K562 (cell line): Measurements from ENCODE around the gene USP15. TPM values are rescaled to one million over a fixed set of nuclear protein-coding genes. Genes with fewer than 3 reads are reported as not detected.
A peak's percentile ranks its signal among the peaks of the same experiment; 100 is the strongest.

ENCODE experiments used
- ATF1 ChIP-seq, 2 experiments: fragments of 450-650 bp in 1 of 2; IDR thresholded peaks; 2 replicates each; pipeline ENCODE4 v1.6.1; 2016; ENCODE audit warnings: missing compliant biosample characterization in 1 of 2, missing genetic modification characterization in 1 of 2
- CBX1 ChIP-seq: sonication (generic); IDR thresholded peaks from 2 replicates; pipeline ENCODE4 v1.6.1; 2016; ENCODE audit warnings: antibody characterized with exemption, low read depth, mild to moderate bottlenecking
- COPS2 ChIP-seq: fragments of 450-650 bp; conservative IDR thresholded peaks from 2 replicates; pipeline ENCODE4 v1.6.1; 2016; ENCODE audit warnings: mild to moderate bottlenecking, moderate library complexity
- DNMT1 ChIP-seq: fragments of 450-650 bp; IDR thresholded peaks from 2 replicates; pipeline ENCODE4 v1.6.1; 2016; ENCODE audit warnings: antibody characterized with exemption, mild to moderate bottlenecking
- ELF2 ChIP-seq: fragments of 250-450 bp; sonication (Bioruptor Pico); IDR thresholded peaks from 2 replicates; pipeline ENCODE4 v1.5.0; 2021; ENCODE audit warnings: mild to moderate bottlenecking
- EZH2 ChIP-seq: IDR thresholded peaks from 2 replicates; pipeline ENCODE4 v1.6.1; 2012; ENCODE audit warnings: low read depth, mild to moderate bottlenecking, inconsistent platforms, low read length, borderline replicate concordance
- FOS ChIP-seq: IDR thresholded peaks from 3 replicates; pipeline ENCODE4 v1.6.1; 2011; ENCODE audit not compliant: insufficient read length; ENCODE audit errors: extremely low read depth
- FOSL1 ChIP-seq: fragments of 200-800 bp; sonication (Bioruptor generic); conservative IDR thresholded peaks from 2 replicates; pipeline ENCODE4 v1.6.1; 2016; ENCODE audit warnings: missing genetic modification characterization, missing compliant biosample characterization
- FOXO4 ChIP-seq: fragments of 450-650 bp; formaldehyde crosslinking; IDR thresholded peaks from 2 replicates; pipeline ENCODE4 v1.4.0; 2020; ENCODE audit warnings: mild to moderate bottlenecking, moderate library complexity
- L3MBTL2 ChIP-seq: fragments of 450-650 bp; IDR thresholded peaks from 2 replicates; pipeline ENCODE4 v1.6.1; 2016; ENCODE audit warnings: mild to moderate bottlenecking, moderate library complexity
- MEF2D ChIP-seq: conservative IDR thresholded peaks from 2 replicates; pipeline ENCODE4 v1.6.1; 2016; ENCODE audit warnings: low read depth, missing genetic modification characterization, missing compliant biosample characterization
- NFXL1 ChIP-seq: fragments of 450-650 bp; formaldehyde crosslinking; IDR thresholded peaks from 2 replicates; pipeline ENCODE4 v1.4.0; 2021; ENCODE audit warnings: mild to moderate bottlenecking
- SAP30 ChIP-seq: fragments of 200-600 bp; sonication (generic); IDR thresholded peaks from 2 replicates; pipeline ENCODE4 v1.6.1; 2012; ENCODE audit warnings: borderline replicate concordance, low read depth, mild to moderate bottlenecking, moderate library complexity, low read length, control low read depth, inconsistent platforms; ENCODE audit not compliant: insufficient read depth, poor library complexity, severe bottlenecking
- SIN3B ChIP-seq: fragments of 450-650 bp; IDR thresholded peaks from 2 replicates; pipeline ENCODE4 v1.6.1; 2017; ENCODE audit warnings: low read depth, mild to moderate bottlenecking, moderate library complexity
- SMC3 ChIP-seq: conservative IDR thresholded peaks from 2 replicates; pipeline ENCODE4 v1.6.1; 2011; ENCODE audit warnings: low read depth, low read length, improper control_type of control experiment; ENCODE audit not compliant: insufficient read depth
- SP2 ChIP-seq: IDR thresholded peaks from 2 replicates; pipeline ENCODE4 v1.6.1; 2011; ENCODE audit warnings: mild to moderate bottlenecking, low read depth, low read length, moderate library complexity; ENCODE audit not compliant: poor library complexity, severe bottlenecking; ENCODE audit errors: extremely low read depth
- TCFL5 ChIP-seq: fragments of 250-450 bp; sonication (Bioruptor Pico); conservative IDR thresholded peaks from 2 replicates; pipeline ENCODE4 v1.6.1; 2021; ENCODE audit warnings: mild to moderate bottlenecking, moderate library complexity, matching md5 sums
- THRA ChIP-seq: fragments of 450-650 bp; IDR thresholded peaks from 2 replicates; pipeline ENCODE4 v1.6.1; 2017; ENCODE audit warnings: mild to moderate bottlenecking, moderate library complexity
- THRAP3 ChIP-seq: fragments of 450-650 bp; IDR thresholded peaks from 2 replicates; pipeline ENCODE4 v1.6.1; 2016; ENCODE audit warnings: mild to moderate bottlenecking, inconsistent platforms, borderline replicate concordance
- TRIM24 ChIP-seq, 2 experiments: fragments of 450-650 bp; IDR thresholded peaks; 2 replicates each; pipeline ENCODE4 v1.6.1; 2016
- TSHZ1 ChIP-seq: fragments of 250-450 bp; sonication (Bioruptor Pico); IDR thresholded peaks from 2 replicates; pipeline ENCODE4 v1.4.0; 2020; ENCODE audit warnings: mild to moderate bottlenecking, moderate library complexity
- ZFX ChIP-seq: sonication (generic); formaldehyde crosslinking; IDR thresholded peaks from 2 replicates; pipeline ENCODE4 v1.8.0; 2022; ENCODE audit warnings: mild to moderate bottlenecking, missing genetic modification reagents, moderate library complexity
- ZNF12 ChIP-seq: sonication (generic); formaldehyde crosslinking; IDR thresholded peaks from 2 replicates; pipeline ENCODE4 v1.4.0; 2020; ENCODE audit warnings: mild to moderate bottlenecking, missing genetic modification reagents
- ZNF23 ChIP-seq: fragments of 250-450 bp; sonication (Bioruptor Pico); IDR thresholded peaks from 2 replicates; pipeline ENCODE4 v1.4.0; 2020; ENCODE audit warnings: mild to moderate bottlenecking
- ZNF3 ChIP-seq: fragments of 250-450 bp; sonication (Bioruptor Pico); IDR thresholded peaks from 2 replicates; pipeline ENCODE4 v1.5.0; 2021; ENCODE audit warnings: mild to moderate bottlenecking, moderate library complexity
- ZNF445 ChIP-seq: fragments of 250-450 bp; sonication (Bioruptor Pico); IDR thresholded peaks from 2 replicates; pipeline ENCODE4 v1.4.0; 2020; ENCODE audit warnings: low read depth, mild to moderate bottlenecking, moderate library complexity
- polyA plus RNA-seq, 8 experiments: library from polyadenylated mRNA; depleted of rRNA in 4 of 8; stranded (reverse) in 5 of 8; unstranded in 3 of 8; fragments of >200 nt; fragmentation: Nextera tagmentation in 2 of 8; fragmentation: Illumina TruSeq in 1 of 8; extraction: Ambion mirVana in 2 of 8; extraction: Trizol in 1 of 8; gene quantifications; 2 replicates each; pipeline versions ENCODE4 v1.2.1 to v1.2.3, GENCODE V29; 2011 to 2014; ENCODE audit warnings: inconsistent platforms in 1 of 8, missing spikeins in 1 of 8
- total RNA-seq, 7 experiments: library from RNA; depleted of rRNA in 6 of 7; stranded (reverse); fragments of >200 nt in 6 of 7; fragmentation: Illumina TruSeq in 2 of 7; extraction: Trizol in 2 of 7; gene quantifications; 2 replicates each; pipeline versions ENCODE4 v1.2.1 to v1.2.3, GENCODE V29; 2011 to 2021; ENCODE audit warnings: low replicate concordance in 1 of 7

The USP15 gene
- total and polyA plus RNA-seq, 9 of the 15 experiments (the other 6 are each of a cell fraction or from before 2014, with no cell fraction given): 140 to 272 (median 182) TPM

GRCh38 chr12:62248873-62249272 lies 11.3 kb upstream of the USP15 start (continued):
- TF ChIP-seq TSHZ1 (CRISPR knock-in tag): no peak
- no peak for TF ChIP-seq EZH2
- TF ChIP-seq ATF1 (CRISPR knock-in tag; IDR thresholded peaks at IDR 0.05): no peak
- TF ChIP-seq ATF1 (tag; IDR thresholded peaks at IDR 0.05): peak; percentile 50
- no peak for TF ChIP-seq ZFX (CRISPR knock-in tag)
- TF ChIP-seq ZNF12: no peak
- TF ChIP-seq TCFL5 (CRISPR knock-in tag): no peak
- TF ChIP-seq L3MBTL2: peak; percentile 76
- no peak for TF ChIP-seq DNMT1
- no peak for TF ChIP-seq ZNF23
- TF ChIP-seq MEF2D (tag): 0 out of 2 replicates have a peak, but pooled peaks have one; percentile 15
- no peak for TF ChIP-seq FOS
- TF ChIP-seq THRAP3: no peak
- TF ChIP-seq TRIM24 (IDR thresholded peaks at IDR 0.05): peak; percentile 54 to 88; a peak in 3 of 4 replicates
- TF ChIP-seq SIN3B: no peak
- no peak for TF ChIP-seq ZNF445
- no peak for TF ChIP-seq ZNF3 (CRISPR knock-in tag)
- TF ChIP-seq COPS2: no peak
- no peak for TF ChIP-seq SMC3
- peak; percentile 69 for TF ChIP-seq FOSL1 (tag)
- no peak for TF ChIP-seq FOXO4
- TF ChIP-seq SAP30: no peak
- TF ChIP-seq SP2: no peak
- TF ChIP-seq THRA: no peak
- TF ChIP-seq CBX1: no peak
- no peak for TF ChIP-seq NFXL1
- no peak for TF ChIP-seq ELF2
